GM12891 (cell line): ENCODE results near the gene FOSB.

Experiments
- DNase-seq: peaks from one replicate; pipeline ENCODE4 v3.0.0; 2011; ENCODE audit warnings: low spot score; ENCODE audit not compliant: insufficient read length
- FAIRE-seq: peaks from 2 replicates; lab custom pipeline; 2011; peaks lifted over from hg19 to GRCh38; lab: Jason Lieb, UNC
- PAX5 ChIP-seq: IDR thresholded peaks from 2 replicates; pipeline ENCODE4 v1.6.1; 2011; ENCODE audit warnings: low read length, moderate library complexity, mild to moderate bottlenecking; ENCODE audit not compliant: insufficient read depth, severe bottlenecking
- POLR2A ChIP-seq: IDR thresholded peaks from 2 replicates; pipeline ENCODE4 v1.6.1; 2011; ENCODE audit warnings: low read depth, low read length, control low read depth
- POLR2AphosphoS5 ChIP-seq: IDR thresholded peaks from 2 replicates; pipeline ENCODE4 v1.6.1; 2011; ENCODE audit warnings: low read depth, low read length, control low read depth
- POU2F2 ChIP-seq: IDR thresholded peaks from 2 replicates; pipeline ENCODE4 v1.6.1; 2011; ENCODE audit warnings: low read depth, mild to moderate bottlenecking, control low read depth, low read length, moderate library complexity
- SPI1 ChIP-seq: IDR thresholded peaks from 2 replicates; pipeline ENCODE4 v1.6.1; 2011; ENCODE audit warnings: low read depth, low read length, control low read depth
- TAF1 ChIP-seq: IDR thresholded peaks from 2 replicates; pipeline ENCODE4 v1.6.1; 2011; ENCODE audit warnings: low read depth, low read length, control low read depth

FOSB gene

GRCh38 chr19:45478454-45479238 lies 10.8 kb downstream of the FOSB start:
- TF ChIP-seq TAF1 = no peak; the same call in 1 of the 2 replicates
- TF ChIP-seq SPI1 = no peak
- TF ChIP-seq POLR2AphosphoS5 = peak; percentile 68
- TF ChIP-seq POLR2A = peak; percentile 75
- TF ChIP-seq POU2F2 = peak; percentile 100
- FAIRE-seq = peak; percentile 96

DNA sequence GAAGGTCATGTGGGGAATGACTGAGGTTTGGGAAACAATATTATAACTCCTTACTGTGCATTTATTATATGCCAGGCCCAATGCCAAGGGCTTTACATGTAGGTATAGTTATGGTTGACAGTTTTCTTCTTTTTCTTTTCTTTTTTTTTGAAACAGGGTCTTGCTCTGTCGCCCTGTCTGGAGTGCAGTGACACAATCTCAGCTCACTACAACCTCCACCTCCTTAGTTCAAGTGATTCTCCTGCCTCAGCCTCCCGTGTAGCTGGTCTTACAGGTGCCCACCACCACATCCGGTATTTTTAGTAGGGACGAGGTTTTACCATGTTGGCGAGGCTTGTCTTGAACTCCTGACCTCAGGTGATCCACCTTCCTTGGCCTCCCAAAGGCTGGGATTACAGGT lies 15.2 kb downstream of the FOSB start:
- TF ChIP-seq POU2F2 (no peak), PAX5 (no peak), TAF1 (no peak), SPI1 (no peak), POLR2AphosphoS5 (no peak), POLR2A (no peak)
- DNase-seq (no peak), FAIRE-seq (no peak)

More at GRCh38 chr19:45478454-45479238, 10.8 kb downstream of the FOSB start:
- DNase-seq = peak; percentile 68

- FAIRE-seq (peak; percentile 65), DNase-seq (no peak)
- no peak for TF ChIP-seq SPI1
- TF ChIP-seq POLR2A = no peak
- no peak for TF ChIP-seq TAF1
- TF ChIP-seq POU2F2 = no peak
- no peak for TF ChIP-seq POLR2AphosphoS5
- no peak for TF ChIP-seq PAX5
Observed at GRCh38 chr19:45484273-45484945, 16.6 kb downstream of the FOSB start.

DNA sequence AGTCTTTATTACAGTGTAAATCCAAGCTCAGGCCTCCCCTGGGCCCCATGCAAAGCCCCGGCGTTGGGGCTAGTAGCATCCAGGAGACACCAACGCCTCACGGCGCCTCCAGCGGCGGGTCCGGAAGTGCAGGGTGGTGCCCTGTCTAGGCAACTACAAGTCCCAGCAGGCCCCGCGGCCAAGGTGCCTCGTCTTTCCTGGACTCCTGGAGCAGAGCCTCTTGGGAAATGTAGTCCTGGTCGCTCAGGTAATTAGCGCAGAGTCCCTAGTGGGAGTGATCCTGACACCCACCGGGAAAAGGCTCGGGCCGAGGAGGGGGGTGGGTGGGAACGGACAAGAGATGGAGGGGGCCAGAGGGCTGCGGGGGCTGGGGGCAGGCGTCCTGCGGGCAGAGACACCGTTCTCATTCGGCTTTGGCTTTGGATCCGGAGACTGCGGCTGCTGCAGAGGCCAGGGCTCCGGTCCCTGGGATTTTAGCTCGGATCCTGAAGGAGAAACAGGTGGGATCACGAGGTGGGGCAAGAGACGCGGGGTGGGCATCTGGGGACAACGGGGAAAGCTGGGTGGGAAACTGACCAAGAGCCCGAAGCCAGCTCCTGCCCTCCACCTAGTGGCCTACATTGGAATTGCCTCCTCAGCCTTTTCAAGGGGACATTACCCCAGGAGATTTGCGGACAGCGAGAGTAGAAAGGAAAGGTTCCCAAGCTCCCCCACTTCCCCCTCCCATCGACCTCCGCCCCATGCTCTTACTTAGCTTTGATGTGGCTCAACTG lies 17.7 kb downstream of the FOSB start:
- peak; percentile 92 for FAIRE-seq
- no peak for TF ChIP-seq POLR2A
- peak; percentile 31; the same call in 1 of the 2 replicates for TF ChIP-seq POU2F2
- no peak for TF ChIP-seq PAX5
- no peak for TF ChIP-seq POLR2AphosphoS5
- TF ChIP-seq SPI1 = 0 out of 2 replicates have a peak, but pooled peaks have one; percentile 9
- TF ChIP-seq TAF1 = no peak

GRCh38 chr19:45488708-45489107 lies 20.9 kb downstream of the FOSB start:
- DNase-seq = no peak
- no peak for FAIRE-seq
- no peak for TF ChIP-seq TAF1
- no peak for TF ChIP-seq POU2F2
- TF ChIP-seq POLR2AphosphoS5 = no peak
- no peak for TF ChIP-seq SPI1
- TF ChIP-seq POLR2A = no peak
- no peak for TF ChIP-seq PAX5

More for the DNA sequence above, 17.7 kb downstream of the FOSB start:
- peak; percentile 84 for DNase-seq

- FAIRE-seq (no peak), DNase-seq (no peak)
- TF ChIP-seq TAF1 (no peak), POU2F2 (no peak), SPI1 (no peak), POLR2AphosphoS5 (no peak), POLR2A (no peak), PAX5 (no peak)
Observed at GRCh38 chr19:45489216-45489855, 21.5 kb downstream of the FOSB start.

- DNase-seq (no peak), FAIRE-seq (no peak)
- TF ChIP-seq POLR2AphosphoS5 (no peak), POLR2A (no peak), SPI1 (no peak), TAF1 (no peak), POU2F2 (no peak), PAX5 (no peak)
Observed at GRCh38 chr19:45492137-45492626, 24.4 kb downstream of the FOSB start.

GRCh38 chr19:45492627-45493470 lies 25.1 kb downstream of the FOSB start:
- no peak for TF ChIP-seq SPI1
- no peak for TF ChIP-seq POU2F2
- TF ChIP-seq POLR2A = no peak
- no peak for TF ChIP-seq PAX5
- TF ChIP-seq POLR2AphosphoS5 = no peak
- no peak for TF ChIP-seq TAF1
- peak; percentile 16 for FAIRE-seq
- DNase-seq = no peak
